Measurements from ENCODE around the gene PSME3IP1.

PSME3IP1 gene

DNA sequence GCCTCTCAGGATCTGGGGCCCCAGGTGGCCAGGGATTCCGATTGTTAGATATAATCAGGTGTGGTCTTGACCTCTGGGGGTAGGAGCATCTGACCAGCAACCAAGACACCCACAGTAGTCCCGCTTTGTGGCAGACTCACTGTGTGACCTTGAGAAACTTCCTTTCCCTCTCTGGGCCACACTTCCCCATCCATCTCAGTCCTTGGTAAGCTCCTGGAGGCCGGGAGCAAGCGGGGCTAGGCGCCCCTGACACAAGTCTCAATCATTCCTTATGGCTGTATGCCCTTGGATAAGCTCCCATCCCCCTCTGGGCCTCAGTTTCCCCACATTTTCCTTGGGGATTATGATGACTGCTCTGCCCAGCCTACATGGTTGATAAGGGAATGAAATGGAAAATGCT, 72.2 kb downstream of the PSME3IP1 start:
- H4K20me1 ChIP-seq (ENCODE audit: insufficient read depth, low read length) = no peaks in the 10 kb centered on the region
- H2AFZ ChIP-seq (ENCODE audit: low read length) = no peak overlapping the region
- H3K27ac ChIP-seq (ENCODE audit: low read depth, low read length, poor library complexity, severe bottlenecking) = no peak overlapping the region
- H3K36me3 ChIP-seq (ENCODE audit: insufficient read depth, low read length) = no peaks in the 10 kb centered on the region
- H3K4me3 ChIP-seq (ENCODE audit: low read depth, low read length, poor library complexity, severe bottlenecking) = no peak overlapping the region
- H3K27me3 ChIP-seq (ENCODE audit: insufficient read depth, low read length) = 0 out of 2 replicates have a peak, but pooled peaks cover 4% of the 10 kb centered on the region
- H3K9me3 ChIP-seq (ENCODE audit: low read length) = no peaks in the 10 kb centered on the region
- no peak overlapping the region for H3K9ac ChIP-seq (ENCODE audit: low read length)
- no peaks in the 10 kb centered on the region for H3K4me1 ChIP-seq (ENCODE audit: insufficient read depth, low read length, severe bottlenecking)
- TF ChIP-seq EZH2 (IDR thresholded peaks at IDR 0.05; ENCODE audit: borderline replicate concordance, low read length) = no peak
- TF ChIP-seq, protein P1, sequence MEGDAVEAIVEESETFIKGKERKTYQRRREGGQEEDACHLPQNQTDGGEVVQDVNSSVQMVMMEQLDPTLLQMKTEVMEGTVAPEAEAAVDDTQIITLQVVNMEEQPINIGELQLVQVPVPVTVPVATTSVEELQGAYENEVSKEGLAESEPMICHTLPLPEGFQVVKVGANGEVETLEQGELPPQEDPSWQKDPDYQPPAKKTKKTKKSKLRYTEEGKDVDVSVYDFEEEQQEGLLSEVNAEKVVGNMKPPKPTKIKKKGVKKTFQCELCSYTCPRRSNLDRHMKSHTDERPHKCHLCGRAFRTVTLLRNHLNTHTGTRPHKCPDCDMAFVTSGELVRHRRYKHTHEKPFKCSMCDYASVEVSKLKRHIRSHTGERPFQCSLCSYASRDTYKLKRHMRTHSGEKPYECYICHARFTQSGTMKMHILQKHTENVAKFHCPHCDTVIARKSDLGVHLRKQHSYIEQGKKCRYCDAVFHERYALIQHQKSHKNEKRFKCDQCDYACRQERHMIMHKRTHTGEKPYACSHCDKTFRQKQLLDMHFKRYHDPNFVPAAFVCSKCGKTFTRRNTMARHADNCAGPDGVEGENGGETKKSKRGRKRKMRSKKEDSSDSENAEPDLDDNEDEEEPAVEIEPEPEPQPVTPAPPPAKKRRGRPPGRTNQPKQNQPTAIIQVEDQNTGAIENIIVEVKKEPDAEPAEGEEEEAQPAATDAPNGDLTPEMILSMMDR (IDR thresholded peaks at IDR 0.05; ENCODE audit: low read length) = no peak
- no peaks in the 10 kb centered on the region for H3K79me2 ChIP-seq (ENCODE audit: insufficient read depth, low read length)
- H3K9me2 ChIP-seq (ENCODE audit: low read depth, low read length) = no peaks in the 10 kb centered on the region
- H3K4me2 ChIP-seq (ENCODE audit: low read length) = no peak overlapping the region
- H3F3A ChIP-seq (ENCODE audit: insufficient read depth, low read length) = no peaks in the 10 kb centered on the region

DNA sequence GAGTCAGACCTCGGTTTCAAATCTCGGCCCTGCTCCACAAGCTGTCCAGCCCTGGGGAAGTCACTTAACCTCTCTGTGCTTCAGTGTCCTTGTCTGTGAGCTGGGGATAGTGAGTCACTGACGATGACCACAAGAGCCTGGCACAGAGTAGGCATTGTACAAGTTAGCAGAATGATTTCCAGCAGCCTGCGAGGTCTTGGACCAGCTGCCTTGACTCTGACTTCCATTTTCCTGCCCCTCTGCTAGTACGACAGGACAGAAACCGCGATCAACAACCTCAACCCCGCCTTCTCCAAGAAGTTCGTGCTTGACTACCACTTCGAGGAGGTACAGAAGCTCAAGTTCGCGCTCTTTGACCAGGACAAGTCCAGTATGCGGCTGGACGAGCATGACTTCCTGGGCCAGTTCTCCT, 72.8 kb downstream of the PSME3IP1 start:
- no peaks in the 10 kb centered on the region for H3K79me2 ChIP-seq (ENCODE audit: insufficient read depth, low read length)
- no peaks in the 10 kb centered on the region for H3K4me1 ChIP-seq (ENCODE audit: insufficient read depth, low read length, severe bottlenecking)
- no peaks in the 10 kb centered on the region for H3F3A ChIP-seq (ENCODE audit: insufficient read depth, low read length)
- H2AFZ ChIP-seq (ENCODE audit: low read length) = no peak overlapping the region
- no peak overlapping the region for H3K4me2 ChIP-seq (ENCODE audit: low read length)
- no peaks in the 10 kb centered on the region for H3K9me3 ChIP-seq (ENCODE audit: low read length)
- H3K9ac ChIP-seq (ENCODE audit: low read length) = no peak overlapping the region
- no peaks in the 10 kb centered on the region for H4K20me1 ChIP-seq (ENCODE audit: insufficient read depth, low read length)
- 0 out of 2 replicates have a peak, but pooled peaks cover 7% of the 10 kb centered on the region for H3K27me3 ChIP-seq (ENCODE audit: insufficient read depth, low read length)
- no peak overlapping the region for H3K27ac ChIP-seq (ENCODE audit: low read depth, low read length, poor library complexity, severe bottlenecking)
- TF ChIP-seq EZH2 (IDR thresholded peaks at IDR 0.05; ENCODE audit: borderline replicate concordance, low read length) = no peak
- TF ChIP-seq, protein P1 (IDR thresholded peaks at IDR 0.05; ENCODE audit: low read length) = no peak
- H3K9me2 ChIP-seq (ENCODE audit: low read depth, low read length) = no peaks in the 10 kb centered on the region
- no peaks in the 10 kb centered on the region for H3K36me3 ChIP-seq (ENCODE audit: insufficient read depth, low read length)
- H3K4me3 ChIP-seq (ENCODE audit: low read depth, low read length, poor library complexity, severe bottlenecking) = no peak overlapping the region

DNA sequence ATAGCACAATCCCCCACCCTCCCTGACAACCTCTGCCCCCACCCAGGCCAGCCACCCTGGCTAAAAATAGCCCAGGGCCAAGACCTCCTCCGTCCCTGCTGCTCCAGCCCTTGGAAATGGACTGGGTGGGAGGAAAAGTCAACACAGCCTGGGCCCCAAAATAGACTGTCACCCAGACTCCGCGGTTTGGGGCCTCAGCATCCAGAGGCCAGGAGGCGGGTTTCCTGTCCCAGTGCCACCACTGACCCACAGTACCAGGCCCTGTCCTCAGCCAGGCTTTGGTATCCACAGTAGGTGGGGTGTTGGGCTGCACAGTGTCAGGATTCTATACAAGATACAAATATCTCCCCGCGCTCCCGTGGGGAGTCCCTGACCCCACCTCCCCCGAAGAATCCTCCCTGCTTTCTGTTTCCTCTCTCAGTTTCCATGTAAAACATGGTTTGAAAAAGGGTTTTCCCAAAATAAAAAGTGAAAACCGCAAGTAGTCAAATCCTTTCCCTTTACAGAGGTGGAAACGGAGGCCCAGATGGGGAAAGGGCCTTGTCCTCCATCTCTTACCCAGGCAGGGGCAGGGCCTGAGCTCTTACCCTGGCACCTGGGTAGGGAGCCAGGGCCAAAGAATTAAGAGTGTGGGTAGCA, 73.3 kb downstream of the PSME3IP1 start:
- no peaks in the 10 kb centered on the region for H4K20me1 ChIP-seq (ENCODE audit: insufficient read depth, low read length)
- H3K27ac ChIP-seq (ENCODE audit: low read depth, low read length, poor library complexity, severe bottlenecking) = no peak overlapping the region
- no peaks in the 10 kb centered on the region for H3K79me2 ChIP-seq (ENCODE audit: insufficient read depth, low read length)
- no peak overlapping the region for H3K9ac ChIP-seq (ENCODE audit: low read length)
- H3K4me2 ChIP-seq (ENCODE audit: low read length) = no peak overlapping the region
- H3K27me3 ChIP-seq (ENCODE audit: insufficient read depth, low read length) = 0 out of 2 replicates have a peak, but pooled peaks cover 7% of the 10 kb centered on the region
- H3K9me3 ChIP-seq (ENCODE audit: low read length) = no peaks in the 10 kb centered on the region
- H3K4me1 ChIP-seq (ENCODE audit: insufficient read depth, low read length, severe bottlenecking) = no peaks in the 10 kb centered on the region
- H3K36me3 ChIP-seq (ENCODE audit: insufficient read depth, low read length) = no peaks in the 10 kb centered on the region
- no peaks in the 10 kb centered on the region for H3K9me2 ChIP-seq (ENCODE audit: low read depth, low read length)
- H3K4me3 ChIP-seq (ENCODE audit: low read depth, low read length, poor library complexity, severe bottlenecking) = no peak overlapping the region
- H3F3A ChIP-seq (ENCODE audit: insufficient read depth, low read length) = no peaks in the 10 kb centered on the region
- TF ChIP-seq EZH2 (IDR thresholded peaks at IDR 0.05; ENCODE audit: borderline replicate concordance, low read length) = no peak
- TF ChIP-seq, protein P1 (IDR thresholded peaks at IDR 0.05; ENCODE audit: low read length) = no peak
- no peak overlapping the region for H2AFZ ChIP-seq (ENCODE audit: low read length)

All from OCI-LY1 (cell line).